Activated T-cell treated with anti-CD3 and anti-CD28 coated beads for 24 hours (primary cell): ENCODE data around the gene APLNR.
A peak's percentile ranks its signal among the peaks of the same experiment; 100 is the strongest.
"Not testable (repeated sequence)": the region's sequence is repeated elsewhere in the genome, so short reads cannot be mapped to it uniquely, and the experiment has no call there.

Experiments used
- DNase-seq: peaks from one replicate; pipeline ENCODE4 v3.0.0-alpha.2; 2020; ENCODE audit warnings: low read depth

The APLNR gene

DNA sequence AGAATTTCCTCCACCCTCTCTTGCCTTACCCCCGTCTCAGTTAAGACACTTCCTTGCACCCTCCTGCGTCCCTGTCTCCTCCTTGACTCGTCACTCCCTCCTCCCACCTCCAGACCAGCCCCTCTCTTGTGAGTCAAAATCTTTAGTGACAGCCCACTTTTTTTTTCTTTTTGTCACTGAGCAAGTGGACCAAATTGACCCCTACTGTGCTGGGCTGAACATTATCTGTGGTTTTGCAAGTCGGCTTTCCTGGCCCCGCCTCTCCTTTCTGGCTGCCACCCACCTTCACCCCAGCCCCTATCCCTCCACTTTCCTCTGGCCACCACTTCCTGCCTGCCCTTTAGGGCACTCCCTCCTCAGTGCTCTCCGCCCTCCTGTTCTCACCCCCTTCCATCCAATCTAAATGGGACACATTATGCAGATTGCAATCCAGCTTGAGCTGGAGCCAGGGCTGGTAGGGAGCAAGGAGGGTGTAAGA lies at the start of gene APLNR:
APLNR (minus strand) TSS at position 47 of the 478 bp plus-strand sequence. CDS start 246 bp downstream, outside the sequence.
- DNase-seq, result no peak

DNA sequence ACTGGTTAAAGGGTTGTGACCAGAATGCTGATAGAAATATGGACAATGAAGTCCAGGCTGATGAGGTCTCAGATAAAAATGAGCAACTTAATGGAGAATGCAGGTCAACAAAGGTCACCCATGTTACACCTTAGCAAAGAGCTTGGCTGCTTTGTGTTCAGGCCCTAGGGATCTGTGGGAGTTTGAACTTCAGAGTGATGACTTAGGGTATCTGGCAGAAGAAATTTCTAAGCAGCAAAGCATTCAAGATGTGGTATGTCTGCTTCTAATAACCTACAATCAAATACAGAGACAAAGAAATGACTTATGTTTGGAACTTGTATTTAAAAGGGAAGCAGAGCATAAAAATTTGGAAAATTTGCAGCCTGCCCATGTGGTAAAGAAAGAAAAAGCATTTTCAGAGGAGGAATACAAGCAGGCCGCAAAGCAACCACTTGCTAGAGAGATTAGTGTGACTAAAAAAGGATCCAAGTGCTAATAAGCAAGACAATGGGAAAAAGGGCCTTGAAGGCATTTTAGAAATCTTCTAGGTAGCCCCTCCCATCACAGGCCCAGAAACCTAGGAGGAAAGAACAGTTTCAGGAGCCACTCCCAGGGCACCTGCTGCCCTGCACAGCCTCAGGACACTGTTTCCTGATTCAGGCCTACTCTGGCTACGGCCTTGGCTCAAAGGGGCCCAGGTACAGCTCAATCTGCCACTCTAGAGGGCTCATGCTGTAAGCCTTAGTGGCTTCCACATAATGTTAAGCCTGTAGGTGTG lies 46.4 kb upstream of the APLNR start:
- no peak for DNase-seq

DNA sequence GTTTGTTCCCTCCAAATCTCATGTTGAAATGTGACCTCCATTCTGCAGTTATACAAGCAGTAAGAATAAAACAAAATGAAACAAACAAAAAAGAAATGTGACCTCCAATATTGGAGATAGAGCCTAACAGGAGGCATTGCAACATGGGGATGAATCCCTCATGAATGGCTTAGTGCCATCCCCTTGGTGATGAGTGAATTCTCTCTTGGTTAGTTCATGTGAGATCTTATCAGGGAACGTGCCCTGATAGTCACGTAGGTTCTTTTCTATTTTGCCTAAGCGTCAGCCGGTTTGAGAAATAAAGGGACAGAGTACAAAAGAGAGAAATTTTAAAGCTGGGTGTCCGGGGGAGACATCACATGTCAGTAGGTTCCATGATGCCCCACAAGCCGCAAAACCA lies 44.5 kb upstream of the APLNR start:
- not testable (repeated sequence) for DNase-seq

- no peak for DNase-seq
Observed at GRCh38 chr11:57279116-57279515, 42.1 kb upstream of the APLNR start.

DNA sequence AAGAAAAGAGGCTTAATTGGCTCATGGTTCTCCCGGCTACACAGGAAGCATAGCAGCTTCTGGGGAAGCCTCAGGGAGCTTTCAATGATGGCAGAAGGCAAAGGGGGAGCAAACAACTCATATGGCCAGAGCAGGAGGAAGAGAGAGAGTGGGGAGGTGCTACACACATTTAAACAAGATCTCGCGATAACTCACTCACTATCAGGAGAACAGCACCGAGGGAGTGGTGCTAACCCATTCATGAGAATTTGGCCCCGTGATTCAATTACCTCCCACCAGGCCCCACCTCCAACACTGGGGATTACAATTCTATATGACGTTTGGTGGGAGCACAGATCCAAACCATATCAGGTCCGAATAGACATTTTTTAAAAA lies 41.7 kb upstream of the APLNR start:
- no peak for DNase-seq

- peak; percentile 3 for DNase-seq
Observed at GRCh38 chr11:57277845-57278720, 41.0 kb upstream of the APLNR start.

DNA sequence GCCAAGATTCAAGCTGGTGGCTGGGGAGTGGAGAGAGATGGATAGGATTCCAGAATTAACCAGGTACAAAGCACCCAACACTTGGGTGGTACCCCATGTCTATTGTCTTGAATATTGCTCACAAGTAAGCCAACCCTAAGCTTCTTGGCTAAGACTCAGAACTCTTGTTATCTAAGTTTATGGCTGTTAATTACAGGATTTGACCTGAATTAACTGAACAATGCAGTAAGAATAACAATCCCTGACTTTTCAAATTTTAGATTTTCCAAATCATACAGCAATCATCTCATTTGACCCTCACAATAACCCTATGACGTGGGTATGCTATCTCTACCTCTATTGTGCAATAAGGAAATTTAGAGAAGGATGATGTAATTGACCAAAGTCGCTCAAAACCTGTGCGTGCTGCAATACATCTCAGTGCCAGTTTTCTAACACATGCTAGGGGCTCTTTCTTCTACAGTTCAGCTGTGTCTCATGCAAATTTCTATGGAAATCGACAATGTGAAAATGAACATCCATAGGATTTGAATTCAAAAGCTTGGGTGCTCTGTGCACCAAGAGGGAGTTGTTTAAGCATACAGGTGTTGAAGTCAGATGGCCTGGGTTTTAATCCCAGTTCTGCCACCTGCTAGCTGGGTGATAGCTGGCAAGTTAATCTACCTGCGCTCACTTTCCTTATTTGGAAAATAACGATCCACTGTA lies 40.1 kb upstream of the APLNR start:
- DNase-seq, result no peak

DNA sequence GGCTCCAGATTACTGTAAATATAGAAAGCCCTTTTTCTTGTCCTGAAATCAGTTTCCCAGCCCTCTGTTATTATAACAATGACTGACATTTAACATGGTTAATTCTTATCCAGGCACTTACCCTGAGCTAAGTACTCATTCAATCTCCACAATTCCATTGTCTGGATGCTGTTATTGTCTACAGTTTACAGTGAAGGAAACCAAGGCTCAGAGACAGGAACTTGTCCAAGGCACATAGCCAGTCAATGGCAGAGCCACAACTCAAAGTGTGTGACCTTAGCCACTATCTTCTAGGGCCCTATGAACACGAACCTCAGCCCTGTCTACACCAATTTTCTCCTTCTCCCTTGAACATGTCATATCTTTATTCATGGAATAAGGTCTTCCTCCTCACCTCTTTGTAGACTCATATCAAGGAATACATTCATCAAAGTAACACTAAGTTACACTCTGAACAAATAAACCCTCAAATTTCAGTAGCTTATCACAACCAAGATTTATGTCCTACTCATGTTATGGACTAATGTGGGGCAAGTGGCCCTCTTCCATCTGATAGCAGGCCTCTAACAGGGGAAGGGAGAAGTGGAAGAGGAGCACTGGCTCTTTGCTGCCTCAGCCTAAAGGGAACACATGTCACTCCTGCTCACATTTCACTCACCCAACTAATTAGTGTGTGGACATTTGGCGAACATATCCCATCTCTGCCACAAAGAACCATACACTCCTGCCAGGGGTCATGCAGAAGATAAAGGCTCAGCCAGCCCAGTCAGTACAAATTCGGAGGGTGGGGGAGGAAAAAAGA lies 39.3 kb upstream of the APLNR start:
- DNase-seq, result no peak

DNA sequence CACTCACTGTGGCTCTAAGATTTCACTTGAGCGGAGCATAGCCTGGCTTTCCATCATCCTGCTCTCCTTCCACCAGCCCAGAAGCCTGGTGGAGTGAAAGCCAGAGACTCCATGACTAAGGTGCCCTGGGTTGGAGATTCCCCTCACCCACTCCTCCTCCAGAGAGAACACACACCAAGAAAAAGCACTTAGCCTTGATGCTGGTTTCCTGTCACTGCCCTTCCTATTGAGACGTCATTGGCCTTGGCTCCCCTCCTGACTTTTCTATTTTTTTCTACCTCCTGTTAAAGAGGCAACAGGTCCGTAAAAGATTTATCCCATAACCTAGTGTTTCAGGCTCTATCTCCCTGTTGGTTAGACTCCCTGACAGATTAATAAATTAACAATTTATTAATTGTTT lies 38.5 kb upstream of the APLNR start:
- no peak for DNase-seq

- DNase-seq, result no peak
Observed at GRCh38 chr11:57274904-57275498, 38.0 kb upstream of the APLNR start.

- no peak for DNase-seq
Observed at GRCh38 chr11:57273448-57274058, 36.5 kb upstream of the APLNR start.

- no peak for DNase-seq
Observed at GRCh38 chr11:57269571-57270021, 32.5 kb upstream of the APLNR start.

DNA sequence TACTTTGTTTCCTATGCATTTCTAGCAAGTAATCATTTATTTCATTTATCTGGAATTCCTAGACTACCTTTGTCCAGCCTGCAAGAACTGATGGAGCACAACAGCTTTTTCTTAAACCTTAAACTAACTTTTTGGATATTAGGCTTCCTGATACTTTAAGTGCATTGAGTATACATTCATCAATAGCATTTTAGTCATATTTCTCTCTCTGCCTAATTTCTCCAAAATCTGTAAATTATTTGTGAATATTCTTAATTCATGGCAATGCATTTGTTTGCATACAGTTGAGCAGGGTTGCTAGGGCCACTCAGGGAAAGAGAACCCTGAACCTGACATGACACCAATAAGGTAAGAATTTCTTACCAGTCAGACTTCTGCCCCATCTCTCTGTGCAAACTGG lies 29.1 kb upstream of the APLNR start:
- DNase-seq, result no peak

GRCh38 chr11:57263351-57263750 lies 26.3 kb upstream of the APLNR start:
- no peak for DNase-seq

GRCh38 chr11:57262157-57262556 lies 25.1 kb upstream of the APLNR start:
- DNase-seq, result no peak

DNA sequence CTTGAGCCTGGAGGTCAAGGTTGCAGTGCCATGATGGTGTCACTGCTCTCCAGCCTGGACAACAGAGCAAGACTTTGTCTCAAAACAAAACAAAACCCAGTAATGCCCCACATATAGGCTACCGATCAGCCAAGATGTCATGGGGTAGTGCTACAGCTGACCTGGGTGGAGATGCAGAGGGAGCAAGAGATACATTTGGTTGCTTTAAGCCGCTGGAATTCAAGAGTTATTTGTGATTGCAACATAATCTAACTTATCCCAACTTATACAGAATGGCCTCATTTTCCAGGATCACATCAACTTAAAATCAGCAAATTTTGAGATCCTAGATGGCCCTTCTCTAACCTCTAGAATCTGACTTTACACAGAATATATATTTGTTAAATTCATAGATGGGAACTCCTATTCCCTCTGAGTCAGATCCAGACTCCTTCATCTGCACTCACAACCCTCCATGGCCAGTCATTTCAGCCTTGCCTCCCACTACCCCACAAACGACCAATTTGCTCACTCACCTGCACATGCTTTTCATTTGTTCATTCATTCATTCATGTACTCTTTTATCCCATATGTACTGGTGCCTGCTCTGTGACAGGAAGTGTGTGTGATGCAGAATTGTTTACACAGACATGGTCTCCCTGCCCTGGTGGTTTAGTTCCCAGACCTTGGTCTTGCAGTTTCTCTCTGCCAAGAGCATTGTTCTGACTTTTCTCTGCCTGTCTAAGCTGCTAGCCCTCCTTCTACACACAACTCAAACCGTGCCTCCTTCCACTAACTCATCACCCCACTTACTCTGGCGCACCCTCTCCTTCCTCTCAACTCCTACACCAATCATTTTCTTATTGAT lies 24.1 kb upstream of the APLNR start:
- DNase-seq, result no peak

DNA sequence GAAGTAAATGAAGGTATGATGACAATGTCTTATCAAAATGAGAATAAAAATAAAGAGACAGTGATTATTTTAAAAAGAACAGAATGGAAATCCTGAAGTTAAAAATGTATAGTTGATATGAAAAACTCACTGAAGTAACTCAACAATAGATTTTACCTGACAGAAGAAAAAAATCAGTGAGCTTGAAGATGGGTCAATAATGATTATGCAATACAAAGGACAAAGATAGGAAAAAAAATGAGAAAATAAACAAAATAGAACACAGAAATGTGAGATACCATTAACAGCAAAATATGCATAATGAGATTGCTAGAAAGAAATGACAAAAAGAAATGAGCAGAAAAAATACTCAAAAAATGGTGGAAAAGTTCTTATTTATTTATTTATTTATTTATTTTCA lies 19.1 kb upstream of the APLNR start:
- DNase-seq, result no peak

DNA sequence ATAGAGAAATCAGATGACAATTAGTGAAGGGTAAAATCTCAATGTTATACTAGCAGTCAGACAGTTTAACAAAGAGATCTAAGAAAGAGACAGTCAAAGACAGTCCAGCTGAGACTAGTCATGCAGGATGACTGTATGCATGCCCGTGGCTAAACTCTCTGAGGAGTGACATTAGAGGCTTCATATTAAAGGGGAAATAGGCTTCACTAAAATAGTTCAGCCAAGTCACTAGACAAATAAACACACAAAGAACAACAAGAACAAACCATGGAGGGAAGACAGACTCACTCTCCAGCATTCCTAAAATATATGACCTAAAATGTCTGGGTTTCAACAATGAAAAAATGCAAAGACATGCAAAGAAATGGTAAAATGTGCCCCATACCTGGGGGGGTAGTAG lies 18.6 kb upstream of the APLNR start:
- DNase-seq, result no peak

GRCh38 chr11:57254631-57255030 lies 17.6 kb upstream of the APLNR start:
- no peak for DNase-seq
